ENCODE results near the gene KIF2C.
A peak's percentile ranks its signal among the peaks of the same experiment; 100 is the strongest.
"Not testable (repeated sequence)": the region's sequence is repeated elsewhere in the genome, so short reads cannot be mapped to it uniquely, and the experiment has no call there.

KIF2C gene

DNA sequence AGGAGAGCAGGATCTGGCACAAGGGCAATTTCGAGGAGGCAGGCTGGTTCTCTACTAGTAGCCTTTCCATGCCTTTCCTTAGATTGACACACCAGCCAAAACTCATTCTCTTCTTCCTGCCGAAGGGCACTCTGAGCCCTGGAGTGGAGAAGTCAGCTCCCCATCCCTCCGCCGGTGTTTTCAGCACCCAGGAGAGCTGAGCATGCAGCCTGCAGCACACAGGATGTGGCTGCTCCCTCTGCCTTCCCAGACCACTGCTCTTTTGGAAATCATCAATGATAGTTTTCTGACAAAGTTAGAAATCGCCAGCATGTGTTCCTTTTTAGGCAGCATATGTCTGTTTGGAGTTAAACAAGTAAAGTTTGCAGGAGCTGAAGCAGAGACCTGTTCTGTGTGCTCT lies 20.3 kb upstream of the KIF2C start:
- no peak for DNase-seq

GRCh38 chr1:44720281-44720680 lies 19.4 kb upstream of the KIF2C start:
- DNase-seq: no peak

GRCh38 chr1:44721485-44722361 lies 17.9 kb upstream of the KIF2C start:
- DNase-seq: peak; percentile 85 to 88

DNA sequence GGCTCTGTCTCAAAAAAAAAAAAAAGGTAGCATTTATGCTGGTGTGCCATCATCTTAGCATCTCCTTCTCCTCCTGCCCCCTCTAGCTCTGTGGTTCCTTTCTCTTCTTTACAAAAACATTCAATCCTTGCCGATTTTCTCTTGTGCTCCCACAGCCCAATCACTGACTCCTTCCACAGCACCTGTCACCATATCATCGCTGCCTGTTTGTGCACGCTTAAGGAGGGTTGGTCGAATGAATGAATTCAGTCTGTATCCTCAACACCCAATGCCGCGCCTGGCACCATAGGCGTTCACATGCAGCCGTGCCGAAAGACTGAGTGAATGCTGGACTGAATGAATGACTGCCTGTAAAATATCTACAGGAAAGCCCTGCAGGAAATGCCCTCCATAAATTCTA lies 16.6 kb upstream of the KIF2C start:
- DNase-seq: no peak

- peak in 1 of 2 donors; percentile 55 for DNase-seq
Observed at GRCh38 chr1:44723496-44724295, 15.9 kb upstream of the KIF2C start.

DNA sequence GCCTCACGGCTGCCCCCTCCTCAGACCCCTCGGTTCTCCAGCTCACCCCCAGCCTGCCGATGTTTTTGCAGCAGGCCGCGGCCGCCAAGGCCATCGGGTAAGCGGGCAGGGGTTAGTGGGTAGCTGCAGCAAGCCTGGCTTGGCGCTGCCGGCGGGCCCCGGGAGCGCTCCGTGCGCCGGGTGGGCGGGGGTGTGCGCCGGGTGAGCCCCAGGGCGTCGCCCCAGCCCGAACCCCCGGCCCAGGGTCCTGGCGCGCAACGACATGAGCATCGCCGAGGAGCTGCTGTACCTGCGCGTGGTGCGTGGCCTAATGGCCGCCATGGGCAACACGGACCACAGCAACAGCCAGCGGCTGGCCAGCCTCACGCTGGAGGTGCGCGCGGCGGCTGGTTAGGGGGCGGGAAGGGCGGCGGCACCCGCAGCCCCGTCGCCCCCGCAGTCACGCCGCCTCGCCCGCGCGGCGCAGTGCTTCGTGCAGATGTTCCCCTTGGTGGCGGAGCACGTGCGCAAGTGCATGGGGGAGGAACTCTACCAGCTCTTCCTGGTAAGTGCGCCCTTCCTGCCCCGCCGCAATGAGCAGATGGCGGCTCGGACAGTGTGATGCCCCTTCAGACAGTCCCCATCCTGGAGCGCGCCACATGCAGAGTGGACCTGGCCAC lies 15.2 kb upstream of the KIF2C start:
- no peak for DNase-seq

DNA sequence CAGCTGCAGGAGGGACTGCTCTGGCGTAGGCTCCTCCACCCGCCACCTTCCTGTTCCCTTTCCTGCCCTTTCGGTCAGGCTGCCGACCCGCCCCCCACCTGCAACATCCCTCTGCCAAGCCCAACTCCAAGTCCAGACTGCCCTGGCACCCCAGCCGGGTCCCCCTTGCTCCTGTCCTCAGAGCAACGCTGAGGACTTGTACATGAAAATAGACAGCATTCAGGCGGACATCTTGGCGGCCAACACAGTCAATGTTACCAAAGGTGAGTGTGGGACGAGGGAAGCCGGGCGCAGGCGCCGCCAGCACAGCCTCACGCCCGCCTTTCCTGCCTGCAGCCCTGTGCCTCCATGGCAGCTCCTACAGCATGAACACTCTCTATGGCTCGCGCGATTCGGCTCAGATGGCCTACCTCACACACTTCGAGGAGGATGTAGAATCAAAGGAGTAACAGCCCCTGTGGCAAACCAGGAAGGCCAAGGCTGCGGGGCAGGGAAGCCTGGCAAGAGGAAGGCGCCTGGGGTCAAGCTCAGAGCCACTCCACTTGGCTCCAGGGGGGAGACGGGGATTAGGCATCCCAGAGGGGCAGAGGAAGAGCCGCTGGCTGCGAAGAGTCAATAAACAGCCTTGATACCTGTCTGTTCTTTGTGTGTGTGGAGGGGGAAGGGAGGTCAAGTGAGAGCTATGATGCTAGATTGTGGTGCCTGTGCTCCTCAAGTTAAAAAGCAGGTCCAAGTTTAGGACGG lies 14.5 kb upstream of the KIF2C start:
- no peak for DNase-seq

DNA sequence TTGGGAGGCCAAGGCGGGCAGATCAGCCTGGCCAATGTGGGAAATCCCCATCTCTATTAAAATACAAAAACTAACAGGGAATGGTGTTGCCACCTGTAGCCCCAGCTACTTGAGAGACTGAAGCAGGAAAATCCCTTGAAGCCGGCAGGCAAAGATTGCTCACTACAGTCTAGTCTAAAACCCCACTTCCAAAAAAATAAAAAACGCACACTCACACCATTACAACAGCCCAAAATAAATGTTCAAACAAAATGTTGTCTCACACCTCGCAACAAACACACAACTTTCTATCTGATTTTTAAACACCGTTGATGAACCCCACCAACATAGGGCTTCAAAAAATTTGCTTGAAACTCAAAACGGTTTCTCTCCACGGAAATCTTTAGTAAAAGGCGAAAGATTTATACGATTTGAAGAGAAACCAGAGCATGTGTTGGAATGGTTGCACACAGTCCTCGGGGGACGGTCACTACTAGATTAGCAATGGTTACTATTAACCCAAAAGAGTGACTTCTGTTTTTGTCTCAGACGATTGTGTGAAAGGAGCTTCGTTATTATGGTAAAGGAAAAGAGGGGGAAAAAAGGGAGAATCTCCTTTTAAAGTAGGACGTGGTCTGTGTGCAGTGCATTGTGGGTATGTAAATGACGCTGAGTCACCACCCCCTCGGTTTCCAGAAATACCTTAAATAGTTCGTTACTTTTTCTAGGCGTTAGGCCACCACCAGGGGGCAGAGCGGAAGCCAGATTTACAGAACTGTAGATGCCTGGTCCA lies 8.7 kb upstream of the KIF2C start, which contains the start of gene RNU5D-1:
TSS of gene RNU5D-1 (minus strand) at position 430 of the 772 bp plus-strand sequence.
- DNase-seq: peak; percentile 92 to 95

GRCh38 chr1:44733365-44733764 lies 6.3 kb upstream of the KIF2C start:
- DNase-seq: no peak

GRCh38 chr1:44733784-44734183 lies 5.9 kb upstream of the KIF2C start:
- DNase-seq: no peak

DNA sequence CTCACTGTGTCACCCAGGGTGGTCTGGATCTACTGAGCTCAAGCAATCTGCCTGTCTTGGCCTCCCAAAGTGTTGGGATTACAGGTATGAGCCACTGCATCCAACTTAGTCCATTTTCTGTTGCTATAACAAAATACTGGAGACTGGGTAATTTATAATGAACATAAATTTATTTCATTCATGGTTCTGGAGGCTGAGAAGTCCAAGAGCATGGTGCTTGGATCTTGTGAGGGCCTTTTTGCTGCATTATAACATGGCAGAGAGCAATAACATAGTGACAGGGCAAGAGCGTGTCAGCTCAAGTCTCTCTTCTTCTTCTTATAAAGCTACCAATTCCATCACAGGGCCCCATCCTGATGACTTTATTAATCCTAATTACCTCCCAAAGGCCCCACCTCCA lies 3.6 kb upstream of the KIF2C start:
- DNase-seq: no peak

GRCh38 chr1:44738953-44739306 lies 707 bp upstream of the KIF2C start:
- DNase-seq: not testable (repeated sequence)

GRCh38 chr1:44740179-44740617 lies 561 bp downstream of the KIF2C start:
- no peak for DNase-seq

GRCh38 chr1:44743211-44743610 lies 3.6 kb downstream of the KIF2C start:
- no peak for DNase-seq

DNA sequence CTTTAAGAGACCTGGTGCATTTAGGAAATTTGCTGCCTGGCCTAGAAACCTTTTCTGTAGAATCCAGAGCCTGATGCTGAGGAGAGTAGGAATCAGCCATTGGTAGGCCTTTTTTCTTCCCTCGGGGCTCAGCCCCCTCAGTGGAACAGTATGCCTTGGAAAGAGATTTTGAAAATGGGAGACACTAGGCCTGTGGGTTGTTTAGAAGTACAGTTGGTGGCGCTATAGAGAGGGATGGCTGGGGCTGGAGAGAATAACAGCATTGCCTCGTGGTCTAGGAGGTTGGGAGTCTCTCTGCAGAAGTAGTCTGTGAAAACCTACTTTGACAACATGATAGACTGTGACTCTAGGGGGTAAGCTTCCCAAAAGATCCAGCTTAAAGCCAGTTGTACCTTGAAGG lies 8.2 kb downstream of the KIF2C start:
- DNase-seq: no peak

DNA sequence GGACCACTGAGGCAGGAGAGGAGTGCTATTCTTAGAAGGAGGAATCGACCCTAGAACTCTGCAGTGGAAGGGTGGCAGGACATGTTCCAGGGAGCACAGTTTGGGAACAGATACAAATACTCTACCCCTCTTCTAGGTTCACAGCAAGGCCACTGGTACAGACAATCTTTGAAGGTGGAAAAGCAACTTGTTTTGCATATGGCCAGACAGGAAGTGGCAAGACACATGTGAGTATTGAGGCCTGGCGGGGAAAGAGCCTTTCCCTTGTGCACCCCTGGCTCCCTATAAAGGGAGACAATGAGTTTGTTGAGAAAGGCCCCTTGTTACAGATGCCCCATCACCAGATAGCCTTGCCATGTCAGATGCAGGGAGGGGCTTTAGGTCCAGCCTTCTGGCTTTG lies 17.8 kb downstream of the KIF2C start:
- DNase-seq: no peak

DNA sequence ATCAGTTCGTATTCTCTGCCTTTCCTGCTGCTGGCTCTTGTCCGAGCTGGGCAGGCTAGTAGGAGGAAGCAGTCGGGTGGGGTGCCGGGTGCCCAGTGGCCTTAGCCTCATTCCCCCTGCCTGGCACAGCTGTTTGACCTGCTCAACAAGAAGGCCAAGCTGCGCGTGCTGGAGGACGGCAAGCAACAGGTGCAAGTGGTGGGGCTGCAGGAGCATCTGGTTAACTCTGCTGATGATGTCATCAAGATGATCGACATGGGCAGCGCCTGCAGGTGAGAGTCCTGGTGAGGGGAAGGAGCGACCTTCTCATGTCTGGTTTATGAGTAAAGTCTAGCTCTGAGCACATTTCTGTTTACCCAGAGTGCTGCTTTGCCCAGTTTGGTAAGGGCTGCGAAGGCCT lies 19.4 kb downstream of the KIF2C start:
- no peak for DNase-seq

DNA sequence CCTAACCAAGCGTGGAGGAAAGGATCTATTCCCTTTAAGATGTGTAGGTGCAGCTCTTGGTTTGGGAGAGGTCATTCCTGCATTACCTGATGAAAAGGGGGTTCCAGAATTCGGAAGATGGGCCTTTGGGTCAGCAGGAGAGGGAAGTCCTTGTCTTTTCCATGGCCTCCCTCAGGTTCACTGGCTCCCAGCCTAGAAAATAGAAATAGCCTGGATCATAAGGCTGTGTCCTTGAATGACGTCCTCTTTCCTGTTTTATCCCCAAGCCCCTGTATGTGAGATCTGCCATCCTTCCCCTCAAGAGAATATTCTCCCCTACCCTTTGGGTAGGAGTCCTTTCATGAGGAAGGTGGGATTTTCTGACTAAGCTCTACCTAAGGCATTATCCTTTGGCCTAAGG lies 21.2 kb downstream of the KIF2C start:
- DNase-seq: no peak

- not testable (repeated sequence) for DNase-seq
Observed at GRCh38 chr1:44766421-44766820, 26.8 kb downstream of the KIF2C start.

DNA sequence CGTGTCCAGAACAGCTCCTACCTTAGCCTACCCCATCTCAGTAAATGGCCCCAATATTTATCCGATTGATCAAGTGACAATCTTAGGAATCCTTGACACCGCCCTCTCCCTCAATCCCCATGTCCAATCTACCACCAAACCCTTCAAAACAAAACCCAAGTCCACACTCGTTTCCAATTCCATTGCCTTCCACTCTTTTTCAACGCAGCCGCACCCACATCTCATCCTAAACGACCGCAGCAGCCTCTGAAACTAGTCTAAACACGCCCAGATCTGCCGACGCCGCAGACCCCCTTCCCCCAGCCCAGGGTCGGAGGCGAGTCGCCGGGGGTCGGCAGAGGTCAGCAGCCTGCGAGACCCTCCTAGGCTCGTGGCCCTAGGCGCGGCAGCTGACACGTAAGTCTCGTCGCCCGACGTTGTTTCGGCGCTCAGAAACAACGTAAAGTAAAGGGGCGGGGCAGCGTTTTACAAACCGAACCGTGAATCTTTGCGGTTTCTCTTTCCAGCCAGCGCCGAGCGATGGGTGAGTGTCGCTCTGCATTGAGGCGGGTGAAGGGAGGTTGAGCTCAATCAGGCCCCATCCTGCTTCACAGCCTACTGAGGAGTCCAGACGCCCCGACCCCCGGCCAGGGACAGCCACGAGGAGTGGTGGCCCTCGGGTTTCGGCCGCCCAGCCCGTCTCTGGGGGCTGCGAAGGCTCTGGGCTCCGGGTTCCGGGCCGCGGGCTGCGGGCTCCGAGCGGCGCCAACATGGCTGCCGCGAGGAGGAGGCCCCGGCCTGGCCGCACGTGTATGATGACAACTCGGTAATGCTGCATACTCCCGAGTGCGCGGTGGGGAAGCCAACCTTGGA lies 35.7 kb downstream of the KIF2C start, which contains the start of gene RPS8:
TSS of gene RPS8 (plus strand) at position 463 of the 852 bp plus-strand sequence. CDS start at position 520, 57 bp downstream.
- DNase-seq: peak; percentile 89 to 91
